LNCaP clone FGC (cell line): ENCODE data around the gene GABBR1.

Source experiments
- DNase-seq: peaks from one replicate; pipeline ENCODE4 v3.0.0-alpha.2; 2011; ENCODE audit warnings: low read depth
- H3K4me3 ChIP-seq: 2 replicates; pipeline ENCODE4 v1.5.1; 2011; ENCODE audit warnings: mild to moderate bottlenecking, low read depth, low read length, control low read depth
- TF ChIP-seq, protein P1 (sequence below): IDR thresholded peaks from 2 replicates; pipeline ENCODE4 v1.5.1; 2012; ENCODE audit warnings: mild to moderate bottlenecking; ENCODE audit not compliant: control insufficient read depth, insufficient read depth; ENCODE audit errors: extremely low read depth

GABBR1 gene

DNA sequence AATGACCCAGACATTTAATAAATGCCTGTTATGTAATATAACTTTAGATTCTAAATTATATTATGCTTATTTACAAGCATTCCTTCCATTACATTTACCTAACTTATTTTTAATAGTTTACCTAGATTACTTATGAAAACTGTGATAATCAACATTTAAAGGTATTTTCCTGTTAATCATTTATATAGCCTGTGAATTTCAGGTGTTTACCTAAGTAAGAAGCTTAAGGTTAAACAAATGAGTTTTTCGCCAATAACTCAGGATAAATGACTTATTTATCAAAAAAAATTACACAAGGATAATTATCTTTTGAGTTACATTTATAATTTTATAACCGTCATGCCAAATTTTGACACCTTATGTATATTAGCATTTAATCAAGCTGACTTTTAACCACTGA is 108.9 kb downstream of the GABBR1 start:
- TF ChIP-seq, protein P1, sequence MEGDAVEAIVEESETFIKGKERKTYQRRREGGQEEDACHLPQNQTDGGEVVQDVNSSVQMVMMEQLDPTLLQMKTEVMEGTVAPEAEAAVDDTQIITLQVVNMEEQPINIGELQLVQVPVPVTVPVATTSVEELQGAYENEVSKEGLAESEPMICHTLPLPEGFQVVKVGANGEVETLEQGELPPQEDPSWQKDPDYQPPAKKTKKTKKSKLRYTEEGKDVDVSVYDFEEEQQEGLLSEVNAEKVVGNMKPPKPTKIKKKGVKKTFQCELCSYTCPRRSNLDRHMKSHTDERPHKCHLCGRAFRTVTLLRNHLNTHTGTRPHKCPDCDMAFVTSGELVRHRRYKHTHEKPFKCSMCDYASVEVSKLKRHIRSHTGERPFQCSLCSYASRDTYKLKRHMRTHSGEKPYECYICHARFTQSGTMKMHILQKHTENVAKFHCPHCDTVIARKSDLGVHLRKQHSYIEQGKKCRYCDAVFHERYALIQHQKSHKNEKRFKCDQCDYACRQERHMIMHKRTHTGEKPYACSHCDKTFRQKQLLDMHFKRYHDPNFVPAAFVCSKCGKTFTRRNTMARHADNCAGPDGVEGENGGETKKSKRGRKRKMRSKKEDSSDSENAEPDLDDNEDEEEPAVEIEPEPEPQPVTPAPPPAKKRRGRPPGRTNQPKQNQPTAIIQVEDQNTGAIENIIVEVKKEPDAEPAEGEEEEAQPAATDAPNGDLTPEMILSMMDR = no peak
- DNase-seq = no peak
- H3K4me3 ChIP-seq = no peak overlapping the region

DNA sequence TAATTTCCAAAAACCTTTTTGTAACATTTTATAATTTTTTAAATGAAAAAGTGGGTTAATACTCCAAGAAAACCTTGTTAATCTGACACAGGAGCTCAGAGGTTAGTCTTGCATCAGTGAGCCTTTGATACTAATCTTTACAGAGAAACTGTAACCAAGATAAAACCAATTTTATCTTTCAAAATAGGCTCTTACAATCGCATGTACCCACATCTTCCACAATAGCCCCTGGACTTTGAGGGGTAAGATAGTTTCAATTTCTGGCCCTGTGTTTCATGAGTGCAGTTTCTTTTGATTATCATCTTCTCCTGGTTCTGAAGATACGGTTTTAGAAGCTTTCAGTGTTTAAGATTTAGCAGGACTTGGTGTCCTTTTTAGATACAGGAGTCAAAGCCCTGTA is 110.8 kb downstream of the GABBR1 start:
- DNase-seq = no peak
- TF ChIP-seq, protein P1 = no peak
- no peak overlapping the region for H3K4me3 ChIP-seq

DNA sequence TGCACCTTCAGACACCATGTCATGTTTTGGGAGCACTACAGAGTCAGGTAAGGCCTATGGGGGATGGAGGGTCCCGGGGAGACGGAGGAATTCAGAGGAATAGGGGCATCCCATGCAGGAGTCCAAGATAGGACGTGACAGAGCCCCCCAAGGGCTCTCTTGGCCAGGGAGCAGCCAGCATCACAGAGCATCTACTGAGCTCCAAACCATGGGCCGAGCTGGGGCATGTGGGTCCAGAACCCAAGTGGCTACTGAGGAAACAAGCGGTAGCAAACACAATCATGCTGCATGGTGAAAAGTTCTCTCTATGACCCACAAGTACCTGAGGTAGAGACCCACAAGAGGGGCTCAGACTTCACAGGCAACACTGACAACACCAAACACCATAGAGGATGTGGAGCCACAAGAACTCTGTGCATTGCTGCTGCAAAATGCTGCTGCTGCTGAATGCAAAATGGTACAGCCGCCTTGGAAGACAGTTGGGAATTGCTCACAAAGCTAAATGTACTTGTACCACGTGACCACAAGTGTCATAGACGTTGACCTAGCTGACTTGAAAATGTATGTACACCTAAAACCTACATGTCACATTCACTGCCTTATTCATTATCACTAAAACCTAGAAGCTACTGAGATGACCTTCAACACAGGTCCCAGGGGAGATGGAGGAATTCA is 111.8 kb downstream of the GABBR1 start:
- no peak for DNase-seq
- H3K4me3 ChIP-seq = no peak overlapping the region
- TF ChIP-seq, protein P1 = no peak

DNA sequence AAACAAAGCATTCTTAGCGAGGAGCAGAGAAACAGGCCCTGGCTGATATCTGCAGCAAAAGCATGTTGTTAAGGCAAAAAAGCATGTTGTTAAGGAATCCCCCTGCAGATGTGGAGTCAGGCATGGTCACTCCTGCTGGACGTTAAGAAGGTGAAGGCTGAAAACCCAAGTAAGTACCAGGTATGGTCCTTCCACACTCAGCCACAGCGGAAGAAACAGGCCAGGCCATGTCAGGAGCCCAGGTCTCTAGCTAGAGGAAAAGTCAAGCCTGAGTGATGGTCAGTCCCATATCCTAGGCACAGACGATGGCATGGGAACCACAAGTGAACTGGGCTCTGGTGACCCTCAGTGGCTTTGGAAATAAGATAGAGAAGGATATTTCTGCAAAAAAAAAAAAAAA is 112.8 kb downstream of the GABBR1 start:
- no peak overlapping the region for H3K4me3 ChIP-seq
- DNase-seq = no peak
- TF ChIP-seq, protein P1 = no peak

DNA sequence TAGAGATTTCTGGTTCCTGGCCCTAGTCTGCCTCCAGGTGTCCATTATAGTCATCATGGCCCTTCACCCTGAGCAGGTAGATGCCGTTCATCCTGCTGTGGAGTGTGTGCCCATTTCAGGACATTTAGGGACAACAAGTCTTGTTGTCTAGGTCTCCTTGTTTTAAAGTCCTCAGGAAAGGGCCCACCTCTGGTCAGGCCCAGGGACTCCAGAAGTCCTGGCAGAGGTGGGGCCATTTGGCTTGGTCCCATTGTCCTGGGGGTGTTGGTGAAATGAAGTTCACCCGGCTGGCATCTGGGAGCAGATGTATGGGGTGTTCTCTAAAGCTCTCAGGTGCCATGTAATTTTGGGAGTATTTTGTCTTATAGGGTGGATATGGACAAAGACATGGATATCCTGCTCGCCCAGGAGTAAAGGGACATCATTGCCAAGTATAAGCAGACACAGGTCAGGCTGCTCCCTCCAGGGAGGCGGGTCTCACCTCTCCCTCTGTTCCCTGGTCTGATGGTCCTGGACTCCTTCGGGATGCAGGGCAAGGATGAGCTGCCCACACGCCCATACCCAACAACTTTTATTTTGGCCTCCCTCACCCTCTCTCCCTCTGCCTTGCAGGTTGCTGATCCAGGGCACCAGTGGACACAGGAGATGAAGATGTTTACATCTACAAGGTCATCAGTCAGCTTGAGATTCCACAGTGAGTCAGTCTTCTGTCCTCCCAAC is 113.5 kb downstream of the GABBR1 start:
- H3K4me3 ChIP-seq = no peak overlapping the region
- DNase-seq = no peak
- TF ChIP-seq, protein P1 = no peak

DNA sequence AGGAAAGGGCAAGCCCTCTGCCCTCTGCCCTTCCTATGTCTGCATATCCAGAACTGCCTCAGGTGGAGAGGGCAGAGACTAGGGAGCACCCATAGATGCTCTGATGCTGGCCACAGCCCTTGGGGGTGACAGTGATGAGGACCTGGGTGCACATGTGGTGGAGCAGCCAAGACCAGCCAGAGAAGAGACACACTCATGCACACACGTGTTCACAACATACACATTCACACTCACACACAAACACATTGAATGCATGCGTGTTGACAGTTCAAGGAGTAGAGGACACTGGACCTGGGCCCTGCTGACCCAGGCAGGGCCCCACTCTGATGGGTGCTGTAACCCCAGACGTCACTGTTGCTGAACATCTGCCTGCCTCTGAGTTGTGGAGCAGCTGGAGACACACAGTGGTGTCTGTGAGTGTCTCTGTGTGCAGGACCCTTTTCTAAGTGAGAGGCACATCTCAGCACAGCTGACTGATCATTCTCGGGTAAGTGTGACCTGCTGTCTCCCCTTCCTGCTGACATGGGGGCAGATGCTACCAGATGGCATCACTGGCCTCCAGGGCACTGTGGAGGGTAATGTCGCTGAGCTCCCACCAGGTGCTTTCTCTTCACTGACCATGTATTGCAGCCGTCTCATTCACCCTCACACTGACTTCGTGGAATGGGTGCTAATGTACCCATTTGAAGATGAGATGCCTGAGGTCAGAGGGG is 115.1 kb downstream of the GABBR1 start:
- TF ChIP-seq, protein P1 = no peak
- H3K4me3 ChIP-seq = no peak overlapping the region
- DNase-seq = no peak
